Activated T-cell treated with anti-CD3 and anti-CD28 coated beads for 24 hours (primary cell): ENCODE results near the gene CLIC2.

ENCODE experiments used
- DNase-seq: peaks from one replicate; pipeline ENCODE4 v3.0.0-alpha.2; 2020; ENCODE audit warnings: low read depth

Gene CLIC2

DNA sequence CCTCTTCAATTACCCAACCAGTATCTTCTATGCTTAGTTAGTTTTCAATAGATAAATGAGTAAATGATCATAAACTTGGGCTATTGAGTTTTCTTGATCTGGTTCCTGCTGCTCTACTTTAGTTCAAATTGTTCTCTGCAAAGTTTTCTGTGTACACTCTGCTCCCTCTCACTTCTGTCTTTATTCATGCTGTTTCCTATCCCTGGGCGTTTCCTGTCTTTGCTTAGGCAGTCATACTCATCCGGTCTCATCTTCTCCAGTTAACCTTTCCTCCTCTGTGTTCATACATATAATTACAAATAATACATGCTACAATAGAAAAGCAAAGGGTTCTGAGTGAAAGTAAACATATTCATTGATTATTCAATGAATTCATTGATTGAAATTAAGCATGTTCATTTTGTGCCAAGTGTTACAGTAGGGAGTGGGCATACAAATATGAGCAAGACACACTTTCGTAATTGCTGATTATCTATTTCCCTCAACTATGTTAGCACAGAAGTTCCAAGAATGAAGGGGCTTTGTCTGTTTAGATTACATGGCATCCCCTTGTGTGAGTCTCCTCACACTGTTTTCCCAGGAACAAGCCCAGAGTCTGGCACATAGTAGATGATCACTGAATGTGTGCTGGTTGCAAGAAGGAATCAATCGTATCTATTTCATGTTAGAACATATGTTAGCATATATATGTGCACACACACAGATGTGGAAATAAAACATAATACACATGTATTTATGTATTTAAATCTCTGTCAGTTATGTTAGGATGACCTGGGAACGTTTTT lies 71.3 kb downstream of the CLIC2 start:
- DNase-seq, result no peak

DNA sequence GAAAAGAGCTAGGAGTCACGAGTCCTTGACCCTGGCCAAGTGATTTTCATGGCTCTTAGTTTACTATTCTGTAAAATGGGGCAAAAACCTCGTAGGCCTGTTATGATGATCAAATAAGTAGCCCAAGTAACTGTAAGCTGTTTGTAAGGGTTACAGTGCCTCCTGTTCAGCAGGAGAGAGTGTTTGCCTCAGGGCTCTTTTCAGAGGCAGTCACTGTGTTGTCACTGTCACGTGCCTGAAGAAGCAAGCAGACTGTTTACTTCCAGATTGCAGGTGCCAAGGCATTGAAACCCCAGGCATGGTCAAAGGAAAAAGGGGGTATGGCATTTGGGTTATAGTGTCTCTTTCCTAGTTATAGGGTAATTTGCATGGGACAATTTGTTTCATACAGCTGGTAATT lies 74.7 kb downstream of the CLIC2 start:
- DNase-seq, result no peak

DNA sequence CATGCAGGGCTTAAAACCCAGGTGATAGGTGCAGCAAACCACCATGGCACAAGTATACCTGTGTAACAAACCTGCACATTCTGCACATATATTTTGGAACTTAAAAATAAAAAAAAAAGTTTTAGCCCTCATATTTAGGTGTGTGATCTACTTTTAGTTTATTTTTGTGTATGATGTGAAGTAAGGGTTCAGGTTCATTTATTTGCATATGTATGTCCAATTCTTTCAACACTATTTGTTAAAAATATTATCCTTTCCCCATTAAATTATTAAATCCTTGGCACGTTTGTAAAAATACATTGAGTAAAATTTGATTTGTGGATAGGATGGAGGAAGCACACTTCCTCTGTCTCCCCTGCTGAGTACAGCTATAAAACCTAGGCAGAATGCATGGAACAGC lies 83.0 kb downstream of the CLIC2 start:
- no peak for DNase-seq

DNA sequence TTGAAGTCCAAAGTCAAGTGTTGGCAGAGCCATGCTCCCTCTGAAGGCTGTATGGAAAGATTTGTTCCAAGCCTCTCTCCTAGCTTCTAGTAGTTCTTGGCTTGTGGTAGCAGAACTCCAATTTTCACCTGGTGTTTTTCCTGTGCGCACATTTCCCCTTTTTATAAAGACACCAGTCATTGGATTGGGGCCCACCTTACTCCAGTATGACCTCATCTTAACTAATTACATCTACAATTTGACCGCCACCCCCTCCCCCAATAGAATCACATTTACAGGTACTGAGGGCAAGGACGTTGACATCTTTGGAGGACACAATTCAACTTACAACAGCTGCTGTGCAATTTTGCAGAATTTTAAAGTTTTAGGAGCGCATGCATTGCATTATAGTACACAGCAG lies 86.9 kb downstream of the CLIC2 start:
- DNase-seq, result no peak

DNA sequence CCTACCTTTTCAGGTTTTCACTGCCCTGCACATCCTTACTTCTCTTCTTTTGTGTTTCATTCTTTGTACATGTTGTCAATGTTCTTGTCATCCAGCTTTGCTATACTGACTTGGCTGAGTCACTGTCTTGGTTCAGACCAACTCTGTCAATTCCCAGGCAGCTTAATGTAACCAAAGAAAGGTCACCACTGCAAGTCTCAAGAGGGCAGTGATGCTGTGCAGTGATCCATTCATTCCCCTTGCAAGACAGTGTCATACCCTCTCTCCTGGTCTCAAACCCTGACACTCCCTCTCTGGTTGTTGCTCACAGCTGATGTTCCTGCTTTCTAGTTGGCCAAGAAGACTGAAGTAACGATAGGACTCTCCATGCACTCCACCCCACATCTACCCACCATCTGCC lies 87.7 kb downstream of the CLIC2 start:
- no peak for DNase-seq

DNA sequence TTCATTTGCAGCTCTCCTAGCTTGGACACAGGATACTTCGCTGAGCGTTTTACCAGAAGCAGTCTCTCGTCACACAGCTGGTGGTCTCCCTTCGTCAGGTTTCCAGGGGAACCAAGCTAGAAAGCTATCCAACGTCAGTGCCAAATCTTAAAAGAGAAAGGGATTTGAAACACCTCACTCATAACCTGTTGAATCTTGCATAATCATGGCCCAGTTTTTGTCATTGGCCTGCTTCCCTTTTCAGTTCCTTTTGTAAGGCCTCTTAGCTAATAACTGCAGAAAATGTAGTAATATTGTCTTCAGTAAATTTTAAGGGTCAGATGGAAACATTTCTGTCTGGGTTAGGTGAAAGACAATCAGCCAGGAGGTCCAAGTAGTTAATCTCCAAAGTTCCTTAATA lies 92.1 kb downstream of the CLIC2 start:
- no peak for DNase-seq

DNA sequence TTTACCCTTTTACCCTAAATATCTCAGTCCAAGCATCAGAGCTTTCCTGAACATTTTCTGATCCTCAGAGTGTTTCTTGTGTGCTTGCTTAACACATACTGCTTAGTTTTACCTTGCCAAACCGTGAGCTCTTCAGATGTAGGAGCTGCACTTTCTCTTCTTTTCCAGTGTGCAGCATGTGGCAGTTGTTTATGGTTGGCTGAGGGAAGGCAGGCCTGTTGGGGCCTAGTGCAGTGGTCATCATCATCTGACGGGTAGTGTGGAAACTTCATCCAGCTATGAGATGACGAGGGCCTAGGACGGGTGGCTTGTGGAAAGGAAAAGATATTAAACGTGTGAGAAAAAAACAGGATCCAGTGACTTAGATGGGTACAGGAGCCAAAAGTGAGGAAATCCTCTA lies 96.7 kb downstream of the CLIC2 start:
- no peak for DNase-seq

DNA sequence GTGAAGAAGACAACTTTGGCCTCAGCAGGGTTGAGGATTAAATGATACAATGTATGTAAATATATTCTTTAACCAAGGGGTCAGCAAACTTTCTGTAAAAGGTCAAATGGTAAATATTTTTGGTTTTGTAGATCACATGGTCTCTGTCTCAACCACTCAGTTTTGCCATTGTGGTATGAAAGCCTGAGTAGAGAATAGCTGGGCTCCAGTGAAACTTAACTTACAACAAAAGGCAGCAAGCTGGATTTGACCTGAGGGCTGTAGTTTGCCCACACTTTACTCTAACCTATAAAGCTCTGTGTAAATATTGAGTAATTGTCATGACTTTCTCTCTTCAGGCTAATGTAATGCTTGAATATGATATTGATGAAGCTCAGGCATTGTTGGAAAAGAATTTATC lies 98.5 kb downstream of the CLIC2 start:
- no peak for DNase-seq

DNA sequence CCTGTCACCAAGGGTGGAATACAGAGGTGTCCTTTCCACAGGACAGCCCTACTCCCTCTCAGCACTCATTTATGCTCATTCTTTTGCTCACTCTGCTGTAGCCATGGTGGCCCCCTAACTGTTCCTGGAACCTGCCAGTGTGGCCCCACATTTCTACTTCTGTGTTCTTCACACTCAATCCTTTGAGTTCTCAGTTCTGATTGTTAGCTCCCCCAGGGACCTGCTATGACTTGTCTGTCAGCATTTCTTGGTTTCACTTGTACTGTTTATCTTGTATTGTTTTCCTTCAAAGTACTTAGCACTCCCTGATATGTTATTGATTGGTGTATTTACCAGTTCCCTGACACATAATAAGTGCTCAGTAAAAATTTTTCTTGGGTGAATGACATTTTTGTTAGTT lies 103.3 kb downstream of the CLIC2 start:
- no peak for DNase-seq
